ENCODE results near the gene MARCHF4. TPM values are rescaled to one million over a fixed set of nuclear protein-coding genes. Genes with fewer than 3 reads are reported as not detected.

MARCHF4 gene
- total and polyA plus RNA-seq, 4 donors, result not detected

DNA sequence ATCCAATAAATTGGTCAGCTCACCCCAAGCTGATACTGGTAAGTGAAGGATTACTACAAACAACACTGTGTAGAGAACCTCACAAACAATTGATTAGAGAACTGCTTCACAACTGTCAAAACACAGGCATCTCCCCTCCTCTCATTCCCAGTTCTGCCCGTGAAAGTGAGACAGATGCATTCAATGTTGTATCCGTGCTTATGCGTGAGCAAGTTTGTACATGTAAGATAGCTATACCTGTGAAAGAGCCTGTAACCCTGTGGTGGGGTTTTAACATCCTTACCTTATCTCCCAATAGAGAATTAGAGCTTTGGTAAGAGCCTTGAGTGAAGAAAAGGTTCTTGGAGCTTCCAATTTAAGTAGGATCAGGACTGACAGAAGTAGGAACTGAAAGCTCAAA lies 9.1 kb downstream of the MARCHF4 start:
- peaks cover 0 to 6% (median 0%) of the 10 kb centered on the region in 4 donors for H3K27me3 ChIP-seq (ENCODE audit: control insufficient read depth in 4 of 4, insufficient read depth in 4 of 4, low read length in 3 of 4)
- H3K9ac ChIP-seq (ENCODE audit: low read depth in 1 of 2, low read length in 2 of 2), result no peak overlapping the region
- peaks cover 0 to 5% (median 0%) of the 10 kb centered on the region in 4 donors for H3K4me1 ChIP-seq (ENCODE audit: control insufficient read depth in 4 of 4, insufficient read depth in 4 of 4, low read length in 3 of 4)
- H3K36me3 ChIP-seq (ENCODE audit: control insufficient read depth in 4 of 4, insufficient read depth in 3 of 4, low read depth in 1 of 4, low read length in 3 of 4), result no peaks in the 10 kb centered on the region
- no peak for TF ChIP-seq GABPA (IDR thresholded peaks at IDR 0.05 in 1 of 2, conservative IDR thresholded peaks at IDR 0.05 in 1 of 2)
- TF ChIP-seq, protein P1, sequence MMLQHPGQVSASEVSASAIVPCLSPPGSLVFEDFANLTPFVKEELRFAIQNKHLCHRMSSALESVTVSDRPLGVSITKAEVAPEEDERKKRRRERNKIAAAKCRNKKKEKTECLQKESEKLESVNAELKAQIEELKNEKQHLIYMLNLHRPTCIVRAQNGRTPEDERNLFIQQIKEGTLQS (IDR thresholded peaks at IDR 0.05), result no peak
- TF ChIP-seq, protein P2, sequence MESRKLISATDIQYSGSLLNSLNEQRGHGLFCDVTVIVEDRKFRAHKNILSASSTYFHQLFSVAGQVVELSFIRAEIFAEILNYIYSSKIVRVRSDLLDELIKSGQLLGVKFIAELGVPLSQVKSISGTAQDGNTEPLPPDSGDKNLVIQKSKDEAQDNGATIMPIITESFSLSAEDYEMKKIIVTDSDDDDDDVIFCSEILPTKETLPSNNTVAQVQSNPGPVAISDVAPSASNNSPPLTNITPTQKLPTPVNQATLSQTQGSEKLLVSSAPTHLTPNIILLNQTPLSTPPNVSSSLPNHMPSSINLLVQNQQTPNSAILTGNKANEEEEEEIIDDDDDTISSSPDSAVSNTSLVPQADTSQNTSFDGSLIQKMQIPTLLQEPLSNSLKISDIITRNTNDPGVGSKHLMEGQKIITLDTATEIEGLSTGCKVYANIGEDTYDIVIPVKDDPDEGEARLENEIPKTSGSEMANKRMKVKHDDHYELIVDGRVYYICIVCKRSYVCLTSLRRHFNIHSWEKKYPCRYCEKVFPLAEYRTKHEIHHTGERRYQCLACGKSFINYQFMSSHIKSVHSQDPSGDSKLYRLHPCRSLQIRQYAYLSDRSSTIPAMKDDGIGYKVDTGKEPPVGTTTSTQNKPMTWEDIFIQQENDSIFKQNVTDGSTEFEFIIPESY (IDR thresholded peaks at IDR 0.05), result no peak
- TF ChIP-seq, protein P3, sequence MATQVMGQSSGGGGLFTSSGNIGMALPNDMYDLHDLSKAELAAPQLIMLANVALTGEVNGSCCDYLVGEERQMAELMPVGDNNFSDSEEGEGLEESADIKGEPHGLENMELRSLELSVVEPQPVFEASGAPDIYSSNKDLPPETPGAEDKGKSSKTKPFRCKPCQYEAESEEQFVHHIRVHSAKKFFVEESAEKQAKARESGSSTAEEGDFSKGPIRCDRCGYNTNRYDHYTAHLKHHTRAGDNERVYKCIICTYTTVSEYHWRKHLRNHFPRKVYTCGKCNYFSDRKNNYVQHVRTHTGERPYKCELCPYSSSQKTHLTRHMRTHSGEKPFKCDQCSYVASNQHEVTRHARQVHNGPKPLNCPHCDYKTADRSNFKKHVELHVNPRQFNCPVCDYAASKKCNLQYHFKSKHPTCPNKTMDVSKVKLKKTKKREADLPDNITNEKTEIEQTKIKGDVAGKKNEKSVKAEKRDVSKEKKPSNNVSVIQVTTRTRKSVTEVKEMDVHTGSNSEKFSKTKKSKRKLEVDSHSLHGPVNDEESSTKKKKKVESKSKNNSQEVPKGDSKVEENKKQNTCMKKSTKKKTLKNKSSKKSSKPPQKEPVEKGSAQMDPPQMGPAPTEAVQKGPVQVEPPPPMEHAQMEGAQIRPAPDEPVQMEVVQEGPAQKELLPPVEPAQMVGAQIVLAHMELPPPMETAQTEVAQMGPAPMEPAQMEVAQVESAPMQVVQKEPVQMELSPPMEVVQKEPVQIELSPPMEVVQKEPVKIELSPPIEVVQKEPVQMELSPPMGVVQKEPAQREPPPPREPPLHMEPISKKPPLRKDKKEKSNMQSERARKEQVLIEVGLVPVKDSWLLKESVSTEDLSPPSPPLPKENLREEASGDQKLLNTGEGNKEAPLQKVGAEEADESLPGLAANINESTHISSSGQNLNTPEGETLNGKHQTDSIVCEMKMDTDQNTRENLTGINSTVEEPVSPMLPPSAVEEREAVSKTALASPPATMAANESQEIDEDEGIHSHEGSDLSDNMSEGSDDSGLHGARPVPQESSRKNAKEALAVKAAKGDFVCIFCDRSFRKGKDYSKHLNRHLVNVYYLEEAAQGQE (IDR thresholded peaks at IDR 0.05), result no peak
- TF ChIP-seq SP1 (IDR thresholded peaks at IDR 0.05), result no peak
- TF ChIP-seq, protein P4, sequence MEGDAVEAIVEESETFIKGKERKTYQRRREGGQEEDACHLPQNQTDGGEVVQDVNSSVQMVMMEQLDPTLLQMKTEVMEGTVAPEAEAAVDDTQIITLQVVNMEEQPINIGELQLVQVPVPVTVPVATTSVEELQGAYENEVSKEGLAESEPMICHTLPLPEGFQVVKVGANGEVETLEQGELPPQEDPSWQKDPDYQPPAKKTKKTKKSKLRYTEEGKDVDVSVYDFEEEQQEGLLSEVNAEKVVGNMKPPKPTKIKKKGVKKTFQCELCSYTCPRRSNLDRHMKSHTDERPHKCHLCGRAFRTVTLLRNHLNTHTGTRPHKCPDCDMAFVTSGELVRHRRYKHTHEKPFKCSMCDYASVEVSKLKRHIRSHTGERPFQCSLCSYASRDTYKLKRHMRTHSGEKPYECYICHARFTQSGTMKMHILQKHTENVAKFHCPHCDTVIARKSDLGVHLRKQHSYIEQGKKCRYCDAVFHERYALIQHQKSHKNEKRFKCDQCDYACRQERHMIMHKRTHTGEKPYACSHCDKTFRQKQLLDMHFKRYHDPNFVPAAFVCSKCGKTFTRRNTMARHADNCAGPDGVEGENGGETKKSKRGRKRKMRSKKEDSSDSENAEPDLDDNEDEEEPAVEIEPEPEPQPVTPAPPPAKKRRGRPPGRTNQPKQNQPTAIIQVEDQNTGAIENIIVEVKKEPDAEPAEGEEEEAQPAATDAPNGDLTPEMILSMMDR (IDR thresholded peaks at IDR 0.05; ENCODE audit: low read depth, low read length, missing input control), result no peak
- TF ChIP-seq TAF1 (conservative IDR thresholded peaks at IDR 0.05), result no peak
- TF ChIP-seq NR2F2 (IDR thresholded peaks at IDR 0.05), result no peak
- no peak for TF ChIP-seq HNF4G (IDR thresholded peaks at IDR 0.05)
- no peak for TF ChIP-seq RXRA (IDR thresholded peaks at IDR 0.05)
- TF ChIP-seq, protein P5, sequence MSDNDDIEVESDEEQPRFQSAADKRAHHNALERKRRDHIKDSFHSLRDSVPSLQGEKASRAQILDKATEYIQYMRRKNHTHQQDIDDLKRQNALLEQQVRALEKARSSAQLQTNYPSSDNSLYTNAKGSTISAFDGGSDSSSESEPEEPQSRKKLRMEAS (IDR thresholded peaks at IDR 0.05), result no peak
- TF ChIP-seq EGR1 (IDR thresholded peaks at IDR 0.05; ENCODE audit: low read depth in 2 of 2), result no peak
- H3K9me3 ChIP-seq (ENCODE audit: control insufficient read depth in 4 of 4, low read length in 3 of 4), result no peaks in the 10 kb centered on the region
- H3K27ac ChIP-seq (ENCODE audit: low read depth in 1 of 2, low read length in 2 of 2), result no peak overlapping the region
- no peak overlapping the region for H3K4me3 ChIP-seq (ENCODE audit: low read depth in 1 of 3, low read length in 3 of 3)
- WGBS, result 55% methylated on average over 3 of the region's 3 CpGs
- no peak for DNase-seq (ENCODE audit: low spot score)

DNA sequence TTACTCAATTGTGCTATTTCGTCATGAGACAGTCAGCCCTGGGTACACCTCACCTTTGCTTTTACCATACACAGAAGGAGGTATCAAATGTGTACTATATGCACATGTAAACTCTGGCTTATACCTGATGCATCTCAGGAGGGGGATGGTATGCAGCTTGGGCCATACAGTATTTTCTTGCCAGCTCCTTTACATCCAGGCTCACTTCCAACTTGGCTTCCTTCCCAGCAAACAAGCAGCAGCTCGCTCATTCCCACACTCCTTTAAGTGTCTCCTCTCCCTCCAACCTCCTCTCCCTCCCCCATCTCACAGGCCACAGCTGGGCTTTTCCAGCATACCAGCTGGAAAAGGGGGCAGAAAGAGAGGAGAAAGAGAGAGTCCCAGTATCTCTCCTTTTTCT lies 9.6 kb downstream of the MARCHF4 start:
- DNase-seq (ENCODE audit: low spot score), result no peak
- Histone ChIP-seq H3K9ac (ENCODE audit: low read depth in 1 of 2, low read length in 2 of 2) (no peak overlapping the region), H3K9me3 (ENCODE audit: control insufficient read depth in 4 of 4, low read length in 3 of 4) (no peaks in the 10 kb centered on the region), H3K4me3 (ENCODE audit: low read depth in 1 of 3, low read length in 3 of 3) (no peak overlapping the region), H3K4me1 (ENCODE audit: control insufficient read depth in 4 of 4, insufficient read depth in 4 of 4, low read length in 3 of 4) (peaks cover 0 to 5% (median 0%) of the 10 kb centered on the region in 4 donors), H3K27me3 (ENCODE audit: control insufficient read depth in 4 of 4, insufficient read depth in 4 of 4, low read length in 3 of 4) (peaks cover 0 to 6% (median 0%) of the 10 kb centered on the region in 4 donors), H3K36me3 (ENCODE audit: control insufficient read depth in 4 of 4, insufficient read depth in 3 of 4, low read depth in 1 of 4, low read length in 3 of 4) (no peaks in the 10 kb centered on the region), H3K27ac (ENCODE audit: low read depth in 1 of 2, low read length in 2 of 2) (no peak overlapping the region)
- 53% methylated on average over 2 of the region's 2 CpGs for WGBS
- TF ChIP-seq SP1 (IDR thresholded peaks at IDR 0.05) (no peak), JUND (IDR thresholded peaks at IDR 0.05) (no peak), GABPA (IDR thresholded peaks at IDR 0.05 in 1 of 2, conservative IDR thresholded peaks at IDR 0.05 in 1 of 2) (no peak), NR2F2 (IDR thresholded peaks at IDR 0.05) (no peak), TAF1 (conservative IDR thresholded peaks at IDR 0.05) (no peak), YY1 (IDR thresholded peaks at IDR 0.05) (no peak), HNF4A (conservative IDR thresholded peaks at IDR 0.05) (no peak), FOXA1 (IDR thresholded peaks at IDR 0.05) (no peak), HNF4G (IDR thresholded peaks at IDR 0.05) (no peak), FOXA2 (IDR thresholded peaks at IDR 0.05) (no peak)
- TF ChIP-seq, protein P1 (IDR thresholded peaks at IDR 0.05), result no peak
- TF ChIP-seq, protein P2 (IDR thresholded peaks at IDR 0.05), result no peak
- TF ChIP-seq, protein P3 (IDR thresholded peaks at IDR 0.05), result no peak
- TF ChIP-seq, protein P5 (IDR thresholded peaks at IDR 0.05), result no peak

Data from liver (tissue), 9 donors.